Progenitor cell of endocrine pancreas (in vitro differentiated cells): ENCODE results near the gene AATK. TPM values are rescaled to one million over a fixed set of nuclear protein-coding genes. Genes with fewer than 3 reads are reported as not detected.

Experiments used
- DNase-seq: peaks from one replicate; pipeline ENCODE4 v3.0.0; 2021; ENCODE audit warnings: low spot score; ENCODE audit not compliant: unreplicated experiment
- H3K27ac Mint-ChIP-seq: 2 replicates; pipeline ENCODE4 v1.8.0; 2021; ENCODE audit warnings: mild to moderate bottlenecking, moderate library complexity, mixed read lengths
- H3K27me3 Mint-ChIP-seq: 2 replicates; pipeline ENCODE4 v1.8.0; 2021; ENCODE audit warnings: mixed read lengths
- H3K36me3 Mint-ChIP-seq: 2 replicates; pipeline ENCODE4 v1.8.0; 2022; ENCODE audit warnings: mixed read lengths; ENCODE audit not compliant: insufficient read depth
- H3K4me1 Mint-ChIP-seq: 2 replicates; pipeline ENCODE4 v1.8.0; 2021; ENCODE audit warnings: low read depth, mixed read lengths
- H3K4me3 Mint-ChIP-seq: 2 replicates; pipeline ENCODE4 v1.8.0; 2021; ENCODE audit warnings: low read depth, mild to moderate bottlenecking, moderate library complexity, mixed read lengths
- H3K9me3 Mint-ChIP-seq: 2 replicates; pipeline ENCODE4 v1.8.0; 2021; ENCODE audit warnings: low read depth, mixed read lengths
- CTCF ChIP-seq: fragments of 200-600 bp; sonication (generic); IDR thresholded peaks from one replicate; pipeline ENCODE4 v1.5.0; 2021; ENCODE audit warnings: antibody characterized with exemption, mild to moderate bottlenecking; ENCODE audit not compliant: unreplicated experiment
- total RNA-seq: library from RNA; stranded (reverse); gene quantifications from 2 replicates; pipeline ENCODE4 v1.2.1, GENCODE V29; 2021

The AATK gene
- total RNA-seq, 1 donor from 2014 or later = 12.9 TPM

GRCh38 chr17:81210466-81210865 lies 44.4 kb upstream of the AATK start:
- Mint-ChIP-seq H3K36me3 (no peaks in the 10 kb centered on the region), H3K27me3 (no peaks in the 10 kb centered on the region), H3K4me3 (no peak overlapping the region)

GRCh38 chr17:81209141-81209540 lies 43.1 kb upstream of the AATK start:
- no peak overlapping the region for H3K27ac Mint-ChIP-seq
- H3K9me3 Mint-ChIP-seq = no peaks in the 10 kb centered on the region
- no peaks in the 10 kb centered on the region for H3K4me1 Mint-ChIP-seq
- no peaks in the 10 kb centered on the region for H3K27me3 Mint-ChIP-seq
- no peak for TF ChIP-seq CTCF
- no peaks in the 10 kb centered on the region for H3K36me3 Mint-ChIP-seq
- no peak for DNase-seq
- no peak overlapping the region for H3K4me3 Mint-ChIP-seq

More at GRCh38 chr17:81210466-81210865, 44.4 kb upstream of the AATK start:
- DNase-seq = no peak
- H3K27ac Mint-ChIP-seq = no peak overlapping the region
- H3K4me1 Mint-ChIP-seq = no peaks in the 10 kb centered on the region
- TF ChIP-seq CTCF = no peak
- H3K9me3 Mint-ChIP-seq = no peaks in the 10 kb centered on the region

- no peak overlapping the region for H3K27ac Mint-ChIP-seq
- no peak overlapping the region for H3K4me3 Mint-ChIP-seq
- H3K36me3 Mint-ChIP-seq = no peaks in the 10 kb centered on the region
- H3K4me1 Mint-ChIP-seq = no peaks in the 10 kb centered on the region
- DNase-seq = no peak
- TF ChIP-seq CTCF = no peak
- H3K27me3 Mint-ChIP-seq = no peaks in the 10 kb centered on the region
- no peaks in the 10 kb centered on the region for H3K9me3 Mint-ChIP-seq
These were observed 42.6 kb upstream of the AATK start for GRCh38 chr17:81208651-81209050.

- no peaks in the 10 kb centered on the region for H3K27me3 Mint-ChIP-seq
- H3K9me3 Mint-ChIP-seq = no peaks in the 10 kb centered on the region
- no peak overlapping the region for H3K27ac Mint-ChIP-seq
- no peak overlapping the region for H3K4me3 Mint-ChIP-seq
- no peaks in the 10 kb centered on the region for H3K4me1 Mint-ChIP-seq
- DNase-seq = no peak
- TF ChIP-seq CTCF = no peak
- H3K36me3 Mint-ChIP-seq = no peaks in the 10 kb centered on the region
These were observed 41.9 kb upstream of the AATK start for GRCh38 chr17:81207610-81208581.

- Mint-ChIP-seq H3K36me3 (no peaks in the 10 kb centered on the region), H3K9me3 (no peaks in the 10 kb centered on the region), H3K27me3 (no peaks in the 10 kb centered on the region), H3K27ac (no peak overlapping the region), H3K4me3 (no peak overlapping the region), H3K4me1 (no peaks in the 10 kb centered on the region)
- no peak for TF ChIP-seq CTCF
- DNase-seq = no peak
These were observed 40.6 kb upstream of the AATK start for GRCh38 chr17:81206657-81207056.
